ENCODE measurements around the gene MAD1L1. TPM values are rescaled to one million over a fixed set of nuclear protein-coding genes. Genes with fewer than 3 reads are reported as not detected.

MAD1L1 gene
- total and polyA plus RNA-seq, 10 donors, result 47.3 to 118 (median 68.2) TPM

GRCh38 chr7:2104716-2105115 is 128.0 kb downstream of the MAD1L1 start:
- intact Hi-C loops (cut with DNase I; ENCODE audit: low total_unique reads), result no loop called here
- DNase-seq, result no peak
- WGBS, 5 donors, result 70 to 80% (median 72%) methylated on average over 6 to 14 of the region's 14 CpGs
- peaks cover 0 to 15% (median 0%) of the 10 kb centered on the region in 6 donors for H3K36me3 ChIP-seq
- H3K4me3 ChIP-seq, result no peak overlapping the region
- no peaks in the 10 kb centered on the region for H3K27me3 ChIP-seq (replicated peaks in 1 of 7)
- TF ChIP-seq POLR2A (IDR thresholded peaks at IDR 0.05) (no peak), POLR2AphosphoS5 (IDR thresholded peaks at IDR 0.05) (no peak), CTCF (IDR thresholded peaks at IDR 0.05 in 8 of 11, conservative IDR thresholded peaks at IDR 0.05 in 3 of 11) (no peak)
- peaks cover 15 to 74% (median 59%) of the 10 kb centered on the region in 6 donors for H3K4me1 ChIP-seq
- H3K9me3 ChIP-seq, result no peaks in the 10 kb centered on the region
- peak overlapping the region in 6 of 8 donors; percentile 6 to 73 (median 62) for H3K27ac ChIP-seq

GRCh38 chr7:2104107-2104710 is 128.5 kb downstream of the MAD1L1 start:
- Histone ChIP-seq H3K36me3 (peaks cover 0 to 15% (median 0%) of the 10 kb centered on the region in 6 donors), H3K27me3 (replicated peaks in 1 of 7) (no peaks in the 10 kb centered on the region), H3K27ac (peak overlapping the region in 6 of 8 donors; percentile 6 to 73 (median 62)), H3K9me3 (no peaks in the 10 kb centered on the region), H3K4me3 (peak overlapping the region in 1 of 8 donors; percentile 12), H3K4me1 (peaks cover 19 to 74% (median 60%) of the 10 kb centered on the region in 6 donors)
- intact Hi-C loops (cut with DNase I; ENCODE audit: low total_unique reads), result no loop called here
- peak; percentile 20 to 79 (median 71) for TF ChIP-seq CTCF (IDR thresholded peaks at IDR 0.05 in 8 of 11, conservative IDR thresholded peaks at IDR 0.05 in 3 of 11)
- TF ChIP-seq POLR2A (IDR thresholded peaks at IDR 0.05), result no peak
- TF ChIP-seq POLR2AphosphoS5 (IDR thresholded peaks at IDR 0.05), result peak; percentile 62 to 79 (median 74)
- WGBS, 5 donors, result 21 to 44% (median 34%) methylated on average over 27 of the region's 27 CpGs
- peak; percentile 91 for DNase-seq

- TF ChIP-seq POLR2AphosphoS5 (IDR thresholded peaks at IDR 0.05), result no peak
- no peak for TF ChIP-seq CTCF (IDR thresholded peaks at IDR 0.05 in 8 of 11, conservative IDR thresholded peaks at IDR 0.05 in 3 of 11)
- no peak for TF ChIP-seq POLR2A (IDR thresholded peaks at IDR 0.05)
Observed at GRCh38 chr7:2103071-2103898, 129.5 kb downstream of the MAD1L1 start.

GRCh38 chr7:2102375-2102723 is 130.4 kb downstream of the MAD1L1 start:
- Histone ChIP-seq H3K36me3 (peaks cover 0 to 9% (median 0%) of the 10 kb centered on the region in 6 donors), H3K27ac (peak overlapping the region in 1 of 8 donors; percentile 42), H3K4me1 (peaks cover 19 to 82% (median 73%) of the 10 kb centered on the region in 6 donors), H3K9me3 (no peaks in the 10 kb centered on the region), H3K27me3 (replicated peaks in 1 of 7) (no peaks in the 10 kb centered on the region), H3K4me3 (no peak overlapping the region)
- DNase-seq, result no peak
- TF ChIP-seq POLR2A (IDR thresholded peaks at IDR 0.05) (no peak), POLR2AphosphoS5 (IDR thresholded peaks at IDR 0.05) (no peak), CTCF (IDR thresholded peaks at IDR 0.05 in 8 of 11, conservative IDR thresholded peaks at IDR 0.05 in 3 of 11) (no peak)
- intact Hi-C loops (cut with DNase I; ENCODE audit: low total_unique reads), result no loop called here
- 87 to 94% (median 91%) methylated on average over 7 of the region's 7 CpGs for WGBS, 5 donors

More at GRCh38 chr7:2103071-2103898, 129.5 kb downstream of the MAD1L1 start:
- intact Hi-C loops (cut with DNase I; ENCODE audit: low total_unique reads), result no loop called here
- peak overlapping the region in 5 of 8 donors; percentile 6 to 73 (median 60) for H3K27ac ChIP-seq
- no peaks in the 10 kb centered on the region for H3K9me3 ChIP-seq
- H3K4me1 ChIP-seq, result peaks cover 19 to 80% (median 68%) of the 10 kb centered on the region in 6 donors
- no peak for DNase-seq
- no peak overlapping the region for H3K4me3 ChIP-seq
- H3K36me3 ChIP-seq, result peaks cover 0 to 9% (median 0%) of the 10 kb centered on the region in 6 donors
- no peaks in the 10 kb centered on the region for H3K27me3 ChIP-seq (replicated peaks in 1 of 7)
- 94 to 95% (median 94%) methylated on average over 18 to 39 of the region's 39 CpGs for WGBS, 5 donors
